Vagina (tissue), 2 donors: Measurements from ENCODE around the gene GATD1.

Experiments
- CTCF ChIP-seq, 3 experiments: fragments of 450-650 bp in 2 of 3; fragments of 200-600 bp in 1 of 3; sonication (generic) in 1 of 3; IDR thresholded peaks; one replicate each; pipeline ENCODE4 v1.5.1; 2017 to 2019; ENCODE audit warnings: antibody characterized with exemption in 3 of 3, mild to moderate bottlenecking in 2 of 3, moderate library complexity in 2 of 3
- POLR2A ChIP-seq, 2 donors: fragments of 450-650 bp; IDR thresholded peaks; one replicate each; pipeline ENCODE4 v1.6.1; 2017; ENCODE audit warnings: antibody characterized with exemption in 2 of 2, mild to moderate bottlenecking in 2 of 2, moderate library complexity in 2 of 2

- TF ChIP-seq CTCF (IDR thresholded peaks at IDR 0.05) (no peak), POLR2A (IDR thresholded peaks at IDR 0.05) (no peak)
These were observed 9.2 kb upstream of the GATD1 start for GRCh38 chr11:786235-787083.
